GM04503 (cell line): ENCODE data around the gene TPSB2.

Experiments used
- DNase-seq: peaks from one replicate; pipeline ENCODE4 v3.0.0-alpha.2; 2012; ENCODE audit warnings: low read depth

TPSB2 gene

GRCh38 chr16:1182950-1183907 lies 46.8 kb downstream of the TPSB2 start:
- no peak for DNase-seq

GRCh38 chr16:1182316-1182671 lies 47.7 kb downstream of the TPSB2 start:
- peak; percentile 6 for DNase-seq

- no peak for DNase-seq
Observed at GRCh38 chr16:1181404-1182315, 48.3 kb downstream of the TPSB2 start.

DNA sequence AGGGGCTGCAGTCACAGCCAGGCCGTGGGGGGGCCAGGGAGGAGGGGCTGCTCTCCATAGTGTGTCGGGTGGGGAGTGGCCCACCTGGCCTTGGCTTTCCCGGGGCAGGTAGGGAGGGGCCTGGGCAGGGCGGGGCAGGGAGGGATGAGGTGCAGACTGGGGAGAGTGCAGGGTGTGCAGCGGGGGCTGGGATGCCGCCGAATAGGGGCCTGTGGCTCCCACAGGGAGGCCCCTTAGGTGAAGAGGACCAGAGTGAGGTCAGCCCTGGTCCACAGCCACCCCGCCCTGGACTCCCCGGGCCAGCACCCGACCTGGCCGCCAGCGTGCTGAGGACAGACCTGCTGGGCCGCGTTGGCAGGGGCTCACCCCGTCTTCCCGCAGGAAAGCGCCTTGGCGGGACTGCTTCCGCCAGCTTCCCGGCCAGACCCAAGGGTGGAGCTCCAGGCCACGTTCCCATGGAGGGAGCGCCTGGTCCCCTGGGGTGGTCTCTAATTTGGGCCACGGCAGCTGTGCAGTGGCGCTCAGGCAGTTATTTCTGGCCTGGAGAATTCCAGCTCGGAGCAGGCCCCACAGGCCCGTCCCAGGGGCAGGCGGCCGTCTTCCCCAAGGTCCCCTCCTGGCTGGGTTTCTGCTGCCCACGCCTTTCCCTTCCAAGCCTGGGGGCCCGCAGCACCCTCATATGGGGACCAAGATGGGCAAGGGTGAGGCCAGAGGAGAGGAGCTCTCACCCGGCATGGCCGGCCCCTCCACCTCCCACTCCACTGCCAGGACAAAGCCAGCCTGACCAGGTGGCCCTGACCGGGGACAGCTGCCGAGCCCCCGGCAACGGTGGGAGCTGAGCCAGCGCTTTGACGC lies 49.2 kb downstream of the TPSB2 start:
- no peak for DNase-seq
